K562 (cell line): ENCODE results near the gene PLD3. TPM values are rescaled to one million over a fixed set of nuclear protein-coding genes. Genes with fewer than 3 reads are reported as not detected.
"Not testable (repeated sequence)": the region's sequence is repeated elsewhere in the genome, so short reads cannot be mapped to it uniquely, and the experiment has no call there.

Experiments
- ATAC-seq: fragments of 200-7000 bp; cut with Tn5 transposase; 3 replicates; pipeline ENCODE4 v1.9.1; 2020; ENCODE audit warnings: moderate library complexity
- BruUV-seq: library from RNA; stranded (reverse); fragments of 400-500 nt; replicated peaks from 2 replicates; lab custom pipeline; 2021; lab: Mats Ljungman, UMichigan
- CTCF ChIA-PET: fragments of 300-600 bp; formaldehyde crosslinking; extraction: SDS; loops from one replicate; lab custom pipeline; 2021; ENCODE audit warnings: low intra/inter-chr PET ratio; lab: Yijun Ruan, JAX
- POLR2A ChIA-PET: fragments of 300-600, 350-650 bp; sonication (Branson Sonifier 250); formaldehyde crosslinking; extraction: SDS; loops from one replicate; lab custom pipeline; 2021; ENCODE audit warnings: antibody characterized with exemption, inconsistent platforms; lab: Yijun Ruan, JAX
- DNase-seq, 4 experiments: peaks; one replicate each; pipeline versions ENCODE4 v3.0.0 to v3.0.0-alpha.2; 2011 to 2018; ENCODE audit warnings: low spot score in 3 of 4, mixed read lengths in 3 of 4; ENCODE audit errors: extremely low read depth in 1 of 4
- FAIRE-seq: peaks from 2 replicates; lab custom pipeline; 2011; peaks lifted over from hg19 to GRCh38; lab: Jason Lieb, UNC
- H2AFZ ChIP-seq: 2 replicates; pipeline ENCODE4 v1.6.0; 2011; ENCODE audit warnings: low read depth, low read length, control low read depth, inconsistent platforms
- H3K27ac ChIP-seq: fragments of 200-600 bp; 3 replicates; pipeline ENCODE4 v1.8.0; 2011; ENCODE audit warnings: low read depth, mild to moderate bottlenecking, control low read depth, inconsistent platforms, low read length, moderate library complexity, mixed read lengths; ENCODE audit errors: extremely low read depth
- H3K27me3 ChIP-seq, 2 experiments: fragments of 300-600 bp in 1 of 2; 2 replicates in 1 of 2; 3 replicates in 1 of 2; pipeline versions ENCODE4 v1.6.0 to v1.8.0; 2011; ENCODE audit warnings: inconsistent platforms in 2 of 2, low read length in 2 of 2, mild to moderate bottlenecking in 1 of 2, mixed read lengths in 1 of 2, moderate library complexity in 1 of 2; ENCODE audit not compliant: control insufficient read depth in 2 of 2, insufficient read depth in 2 of 2
- H3K36me3 ChIP-seq: fragments of 300-600 bp; 3 replicates; pipeline ENCODE4 v1.8.0; 2011; ENCODE audit warnings: mild to moderate bottlenecking, low read length, inconsistent platforms; ENCODE audit not compliant: control insufficient read depth, insufficient read depth
- H3K4me1 ChIP-seq, 2 experiments: fragments of 200-600 bp in 1 of 2; replicated peaks in 1 of 2; 2 replicates in 1 of 2; 3 replicates in 1 of 2; pipeline versions ENCODE4 v1.5.1 to v1.8.0; 2011; ENCODE audit warnings: inconsistent platforms in 2 of 2, low read length in 2 of 2, mild to moderate bottlenecking in 1 of 2, mixed read lengths in 1 of 2, moderate library complexity in 1 of 2; ENCODE audit not compliant: control insufficient read depth in 2 of 2, insufficient read depth in 2 of 2
- H3K4me2 ChIP-seq: 2 replicates; pipeline ENCODE4 v1.6.1; 2011; ENCODE audit warnings: low read length, control low read depth, inconsistent platforms, mixed read lengths; ENCODE audit not compliant: insufficient read depth
- H3K4me3 ChIP-seq: fragments of 200-600 bp; sonication (generic), shearing (Covaris generic); 2 replicates; pipeline ENCODE4 v1.5.1; 2016; ENCODE audit warnings: control low read depth, inconsistent platforms
- H3K79me2 ChIP-seq: fragments of 200-600 bp; 3 replicates; pipeline ENCODE4 v1.8.0; 2011; ENCODE audit warnings: low read length, inconsistent platforms; ENCODE audit not compliant: control insufficient read depth, insufficient read depth
- H3K9ac ChIP-seq, 2 experiments: 2 replicates each; pipeline versions ENCODE4 v1.6.0 to v1.6.1; 2011; ENCODE audit warnings: low read depth in 2 of 2, low read length in 2 of 2, control low read depth in 1 of 2, inconsistent platforms in 1 of 2, mild to moderate bottlenecking in 1 of 2, mixed read lengths in 1 of 2; ENCODE audit not compliant: insufficient read depth in 1 of 2
- H3K9me1 ChIP-seq: one replicate; pipeline ENCODE4 v1.6.0; 2011; ENCODE audit warnings: inconsistent platforms, mild to moderate bottlenecking, low read length, moderate library complexity; ENCODE audit not compliant: control insufficient read depth, insufficient read depth
- H3K9me3 ChIP-seq: replicated peaks from 2 replicates; pipeline ENCODE4 v1.5.1; 2011; ENCODE audit warnings: low read depth, low read length, inconsistent platforms; ENCODE audit not compliant: control insufficient read depth, insufficient read depth
- H4K20me1 ChIP-seq: replicated peaks from 2 replicates; pipeline ENCODE4 v1.6.1; 2011; ENCODE audit warnings: low read length, inconsistent platforms, mixed read lengths; ENCODE audit not compliant: control insufficient read depth, insufficient read depth
- HLTF ChIP-seq: fragments of 450-650 bp; IDR thresholded peaks from 2 replicates; pipeline ENCODE4 v1.6.1; 2016
- MYBL2 ChIP-seq, 2 experiments: fragments of 450-650 bp in 1 of 2; sonication (generic) in 1 of 2; formaldehyde crosslinking in 1 of 2; IDR thresholded peaks; 2 replicates each; pipeline versions ENCODE4 v1.6.1 to v1.8.1; 2017 to 2022; ENCODE audit warnings: borderline replicate concordance in 1 of 2, inconsistent platforms in 1 of 2, low read depth in 1 of 2, mild to moderate bottlenecking in 1 of 2, missing genetic modification reagents in 1 of 2, moderate library complexity in 1 of 2
- MYC ChIP-seq, 2 experiments: fragments of 250-450 bp in 1 of 2; sonication (Bioruptor Pico) in 1 of 2; IDR thresholded peaks; 2 replicates each; pipeline versions ENCODE4 v1.5.1 to v1.6.1; 2012 to 2021; ENCODE audit warnings: low read depth in 2 of 2, borderline replicate concordance in 1 of 2, improper control_type of control experiment in 1 of 2, low read length in 1 of 2, mild to moderate bottlenecking in 1 of 2, moderate library complexity in 1 of 2
- RAD51 ChIP-seq: fragments of 450-650 bp; IDR thresholded peaks from 2 replicates; pipeline ENCODE4 v1.7.1; 2016; ENCODE audit warnings: low read depth, mild to moderate bottlenecking, borderline replicate concordance
- RBM22 ChIP-seq: fragments of 200-400 bp; formaldehyde crosslinking; IDR thresholded peaks from 2 replicates; pipeline ENCODE4 v1.6.1; 2018; ENCODE audit warnings: low read length, low read depth; ENCODE audit not compliant: poor library complexity, severe bottlenecking
- RBM34 ChIP-seq: fragments of 200-400 bp; formaldehyde crosslinking; IDR thresholded peaks from 2 replicates; pipeline ENCODE4 v1.6.1; 2018; ENCODE audit warnings: low read length, borderline replicate concordance; ENCODE audit not compliant: insufficient read depth
- SNRNP70 ChIP-seq: fragments of 200-400 bp; formaldehyde crosslinking; optimal IDR thresholded peaks from 2 replicates; pipeline ENCODE3; 2017; ENCODE audit warnings: low read depth, low read length
- SRSF9 ChIP-seq: fragments of 200-400 bp; formaldehyde crosslinking; IDR thresholded peaks from 2 replicates; pipeline ENCODE4 v1.6.1; 2017; ENCODE audit warnings: low read depth, low read length, borderline replicate concordance
- THRAP3 ChIP-seq: fragments of 450-650 bp; IDR thresholded peaks from 2 replicates; pipeline ENCODE4 v1.6.1; 2016; ENCODE audit warnings: mild to moderate bottlenecking, inconsistent platforms, borderline replicate concordance
- ZBTB8A ChIP-seq: fragments of 450-650 bp; IDR thresholded peaks from 2 replicates; pipeline ENCODE4 v1.6.1; 2018; ENCODE audit warnings: mild to moderate bottlenecking, moderate library complexity; ENCODE audit not compliant: partially characterized antibody
- ZNF121 ChIP-seq: sonication (generic); formaldehyde crosslinking; conservative IDR thresholded peaks from 2 replicates; pipeline ENCODE4 v1.8.0; 2022; ENCODE audit warnings: missing genetic modification reagents
- ZNF551 ChIP-seq: fragments of 250-450 bp; sonication (Bioruptor Pico); IDR thresholded peaks from 2 replicates; pipeline ENCODE4 v1.5.0; 2021; ENCODE audit warnings: mild to moderate bottlenecking, moderate library complexity
- ZNF717 ChIP-seq: fragments of 250-450 bp; sonication (Bioruptor Pico); IDR thresholded peaks from 2 replicates; pipeline ENCODE4 v1.5.0; 2021
- ZNF75A ChIP-seq: fragments of 450-650 bp; formaldehyde crosslinking; IDR thresholded peaks from 2 replicates; pipeline ENCODE4 v1.4.0; 2020; ENCODE audit warnings: mild to moderate bottlenecking
- WGBS: fragments of 100-300 bp; shearing (Covaris generic); methylation state at CpG from one replicate; pipeline ENCODE4 v1.1.6; 2016; ENCODE audit warnings: low coverage, mixed read lengths; ENCODE audit not compliant: insufficient coverage; ENCODE audit errors: missing lambda C conversion rate; 5-methylcytosine and 5-hydroxymethylcytosine counted together
- in situ Hi-C: fragments of 300-500 bp; cut with MboI; formaldehyde crosslinking; loops from 4 replicates; pipeline ENCODE4 v1.15.0; 2018; ENCODE audit warnings: inconsistent platforms, mixed read lengths
- intact Hi-C: fragments of 100-400 bp; cut with micrococcal nuclease; formaldehyde crosslinking; loops from 2 replicates; pipeline ENCODE4 v1.14.2; 2022
- polyA plus RNA-seq, 8 experiments: library from polyadenylated mRNA; depleted of rRNA in 4 of 8; stranded (reverse) in 5 of 8; unstranded in 3 of 8; fragments of >200 nt; fragmentation: Nextera tagmentation in 2 of 8; fragmentation: Illumina TruSeq in 1 of 8; extraction: Ambion mirVana in 2 of 8; extraction: Trizol in 1 of 8; gene quantifications; 2 replicates each; pipeline versions ENCODE4 v1.2.1 to v1.2.3, GENCODE V29; 2011 to 2014; ENCODE audit warnings: inconsistent platforms in 1 of 8, missing spikeins in 1 of 8
- total RNA-seq, 7 experiments: library from RNA; depleted of rRNA in 6 of 7; stranded (reverse); fragments of >200 nt in 6 of 7; fragmentation: Illumina TruSeq in 2 of 7; extraction: Trizol in 2 of 7; gene quantifications; 2 replicates each; pipeline versions ENCODE4 v1.2.1 to v1.2.3, GENCODE V29; 2011 to 2021; ENCODE audit warnings: low replicate concordance in 1 of 7

Gene PLD3
- total and polyA plus RNA-seq, 9 of the 15 experiments (the other 6 are each of a cell fraction or from before 2014, with no cell fraction given): 2.3 to 128 (median 72.7) TPM

DNA sequence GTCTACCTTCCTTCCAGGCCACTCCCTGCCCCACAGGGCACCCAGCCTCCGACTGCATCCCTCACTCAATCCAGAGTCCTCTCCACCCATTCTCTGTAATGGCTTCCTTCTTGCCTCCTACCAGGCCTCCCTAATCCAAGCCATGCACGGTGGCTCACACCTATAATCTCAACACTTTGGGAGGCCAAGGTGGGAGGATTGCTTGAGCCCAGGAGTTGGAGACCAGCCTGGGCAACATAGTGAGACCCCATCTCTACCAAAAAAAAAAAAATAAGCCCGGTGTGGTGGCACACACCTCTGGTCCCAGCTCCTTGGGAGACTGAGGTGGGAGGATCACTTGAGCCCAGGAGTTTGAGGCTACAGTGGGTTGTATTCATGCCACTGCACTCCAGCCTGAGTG is 21.8 kb downstream of the PLD3 start:
- in situ Hi-C loops, H3K9me3 ChIP-seq, H3K4me3 ChIP-seq, H3K4me2 ChIP-seq, DNase-seq, BruUV-seq, H3K9me1 ChIP-seq, H3K27ac ChIP-seq, intact Hi-C loops, H2AFZ ChIP-seq, H4K20me1 ChIP-seq, CTCF ChIA-PET, H3K27me3 ChIP-seq, FAIRE-seq, ATAC-seq: not testable (repeated sequence)
- peak overlapping the region in 1 of 2 experiments; percentile 43; a peak in 1 of 4 replicates for H3K9ac ChIP-seq
- WGBS: 76% methylated on average over 3 of the region's 3 CpGs
- H3K79me2 ChIP-seq: peaks cover 10% of the 10 kb centered on the region; the same call in 2 of the 3 replicates
- H3K4me1 ChIP-seq: peaks cover 34 to 54% of the 10 kb centered on the region in 2 experiments
- POLR2A ChIA-PET: interaction anchor here (1.3 to 1.5 kb wide), 2 partner anchors 26 to 95 kb away, joined by 4 to 6 read pairs; partner anchors contain the start of gene BLVRB
- TF ChIP-seq ZNF121: peak; percentile 75
- H3K36me3 ChIP-seq: peaks cover 61% of the 10 kb centered on the region

GRCh38 chr19:40370997-40371801 is 22.7 kb downstream of the PLD3 start:
- POLR2A ChIA-PET: interaction anchor here (0.7 to 1.5 kb wide), 8 partner anchors 9 to 96 kb away, joined by 3 to 19 read pairs (median 4); partner anchors contain the start of gene BLVRB
- 4% methylated on average over 7 of the region's 7 CpGs for WGBS
- intact Hi-C loops: no loop called here
- in situ Hi-C loops: no loop called here
- peaks cover 9% of the 10 kb centered on the region; the same call in 1 of the 2 replicates for H4K20me1 ChIP-seq
- H3K36me3 ChIP-seq: peaks cover 61% of the 10 kb centered on the region
- peaks cover 4% of the 10 kb centered on the region; the same call in 2 of the 3 replicates for H3K79me2 ChIP-seq
- FAIRE-seq (peak; percentile 100), ATAC-seq (peak; percentile 99), DNase-seq (peak; percentile 89 to 92 (median 90))
- H2AFZ ChIP-seq: 0 out of 2 replicates have a peak overlapping the region, but pooled peaks have one; percentile 32
- H3K9ac ChIP-seq: peak overlapping the region in 1 of 2 experiments; percentile 59; a peak in 2 of 4 replicates
- H3K9me3 ChIP-seq: no peaks in the 10 kb centered on the region
- BruUV-seq: no TSS peak
- H3K27ac ChIP-seq: peak overlapping the region; percentile 31; the same call in 2 of the 3 replicates
- CTCF ChIA-PET: no interaction called here
- H3K4me1 ChIP-seq: peaks cover 27 to 46% of the 10 kb centered on the region in 2 experiments
- no peaks in the 10 kb centered on the region for H3K9me1 ChIP-seq
- no peaks in the 10 kb centered on the region for H3K27me3 ChIP-seq
- H3K4me3 ChIP-seq: no peak overlapping the region
- H3K4me2 ChIP-seq: peak overlapping the region; percentile 62
- TF ChIP-seq SNRNP70: no peak
- TF ChIP-seq HLTF: no peak
- no peak for TF ChIP-seq ZNF551 (CRISPR knock-in tag)
- TF ChIP-seq MYBL2 (IDR thresholded peaks at IDR 0.05; ENCODE audit: low read depth): no peak
- no peak for TF ChIP-seq MYBL2 (CRISPR knock-in tag; IDR thresholded peaks at IDR 0.05; ENCODE audit: borderline replicate concordance)
- no peak for TF ChIP-seq ZBTB8A
- TF ChIP-seq ZNF75A (CRISPR knock-in tag): no peak
- TF ChIP-seq THRAP3: no peak
- no peak for TF ChIP-seq SRSF9
- no peak for TF ChIP-seq RAD51
- TF ChIP-seq MYC (IDR thresholded peaks at IDR 0.05; ENCODE audit: low read depth, low read length): no peak
- no peak for TF ChIP-seq MYC (CRISPR knock-in tag; IDR thresholded peaks at IDR 0.05; ENCODE audit: borderline replicate concordance, low read depth)
- no peak for TF ChIP-seq RBM22
- TF ChIP-seq RBM34: no peak
- TF ChIP-seq ZNF717 (CRISPR knock-in tag): no peak
